SK-MEL-5 (cell line): ENCODE results near the gene FABP6. TPM values are rescaled to one million over a fixed set of nuclear protein-coding genes. Genes with fewer than 3 reads are reported as not detected.

Experiments used
- DNase-seq: peaks from one replicate; pipeline ENCODE4 v3.0.0-alpha.2; 2016; ENCODE audit warnings: low read depth, low spot score
- in situ Hi-C: cut with HindIII; loops from 2 replicates; pipeline ENCODE4 v1.10.0; 2016; ENCODE audit warnings: low sequenced_read_pairs, high pct_unique_total_duplicates, low pct_unique_long_range_greater_than_20kb
- total RNA-seq: library from RNA; depleted of rRNA; stranded (reverse); fragments of >200 nt; shearing (Covaris generic); gene quantifications from 2 replicates; pipeline ENCODE4 v1.2.3, GENCODE V29; 2014; rRNA removed

Gene FABP6
- total RNA-seq, 1 experiment from 2014 or later, result 3.0 TPM

- no peak for DNase-seq
Measured at GRCh38 chr5:160272889-160273288, 43.6 kb downstream of the FABP6 start.

GRCh38 chr5:160274483-160274931 lies 45.2 kb downstream of the FABP6 start:
- DNase-seq, result no peak
- in situ Hi-C loops, result no loop called here

More at GRCh38 chr5:160272889-160273288, 43.6 kb downstream of the FABP6 start:
- in situ Hi-C loops, result no loop called here

GRCh38 chr5:160278343-160278742 lies 49.0 kb downstream of the FABP6 start:
- DNase-seq, result no peak
- in situ Hi-C loops, result no loop called here

GRCh38 chr5:160280384-160281095 lies 51.2 kb downstream of the FABP6 start:
- DNase-seq, result no peak
- in situ Hi-C loops, result no loop called here

- DNase-seq, result no peak
- in situ Hi-C loops, result no loop called here
Measured at GRCh38 chr5:160281275-160281674, 52.0 kb downstream of the FABP6 start.

- in situ Hi-C loops, result no loop called here
Measured at GRCh38 chr5:160284291-160284873, 55.1 kb downstream of the FABP6 start.

GRCh38 chr5:160285316-160285715 lies 56.0 kb downstream of the FABP6 start:
- in situ Hi-C loops, result no loop called here
- no peak for DNase-seq

More at GRCh38 chr5:160284291-160284873, 55.1 kb downstream of the FABP6 start:
- DNase-seq, result no peak

- no peak for DNase-seq
- in situ Hi-C loops, result no loop called here
Measured at GRCh38 chr5:160286947-160287346, 57.6 kb downstream of the FABP6 start.

- in situ Hi-C loops, result no loop called here
- DNase-seq, result no peak
Measured at GRCh38 chr5:160287378-160288051, 58.2 kb downstream of the FABP6 start.

Other genes starting within 250 kb of the FABP6 start
- gene TTC1, start 220.4 kb upstream of the FABP6 start, total RNA-seq, result 57.1 and 59.4 TPM in 2 replicates
- 8.1 and 8.8 TPM in 2 replicates for gene PWWP2A, start 110.1 kb upstream of the FABP6 start, total RNA-seq
- gene CCNJL, start 83.1 kb downstream of the FABP6 start, total RNA-seq, result 3.2 and 3.9 TPM in 2 replicates
- gene C1QTNF2, start 141.1 kb downstream of the FABP6 start, total RNA-seq, result 0.21 TPM in 1 of 2 replicates, not detected in the other
- gene FAM200C, start 170.5 kb downstream of the FABP6 start, total RNA-seq, result 7.7 and 8.1 TPM in 2 replicates
- gene SLU7, start 189.6 kb downstream of the FABP6 start, total RNA-seq, result 66.9 and 70.7 TPM in 2 replicates
- gene PTTG1, start 192.3 kb downstream of the FABP6 start, total RNA-seq, result 238 and 294 TPM in 2 replicates